WTC11 (cell line): ENCODE measurements around the gene IRGM.
"Not testable (repeated sequence)": the region's sequence is repeated elsewhere in the genome, so short reads cannot be mapped to it uniquely, and the experiment has no call there.

Experiments used
- CTCF ChIP-seq: fragments of 200-600 bp; IDR thresholded peaks from 2 replicates; pipeline ENCODE4 v1.8.0; 2022; ENCODE audit warnings: antibody characterized with exemption
- IRF2 ChIP-seq: sonication (generic); formaldehyde crosslinking; IDR thresholded peaks from 2 replicates; pipeline ENCODE4 v1.8.0; 2022; ENCODE audit warnings: low read depth, missing genetic modification reagents, borderline replicate concordance
- ZNF532 ChIP-seq: fragments of 250-450 bp; sonication (Bioruptor Pico); IDR thresholded peaks from 2 replicates; pipeline ENCODE4 v1.9.0; 2021; ENCODE audit warnings: mild to moderate bottlenecking, borderline replicate concordance
- TF ChIP-seq, protein P1 (sequence below): sonication (generic); formaldehyde crosslinking; IDR thresholded peaks from 2 replicates; pipeline ENCODE4 v1.8.1; 2023; ENCODE audit warnings: mild to moderate bottlenecking, missing genetic modification reagents, moderate library complexity

GRCh38 chr5:150845185-150845859 lies 999 bp upstream of the IRGM start:
- not testable (repeated sequence) for TF ChIP-seq IRF2 (CRISPR knock-in tag); CTCF; ZNF532 (CRISPR knock-in tag)
- TF ChIP-seq, protein P1, sequence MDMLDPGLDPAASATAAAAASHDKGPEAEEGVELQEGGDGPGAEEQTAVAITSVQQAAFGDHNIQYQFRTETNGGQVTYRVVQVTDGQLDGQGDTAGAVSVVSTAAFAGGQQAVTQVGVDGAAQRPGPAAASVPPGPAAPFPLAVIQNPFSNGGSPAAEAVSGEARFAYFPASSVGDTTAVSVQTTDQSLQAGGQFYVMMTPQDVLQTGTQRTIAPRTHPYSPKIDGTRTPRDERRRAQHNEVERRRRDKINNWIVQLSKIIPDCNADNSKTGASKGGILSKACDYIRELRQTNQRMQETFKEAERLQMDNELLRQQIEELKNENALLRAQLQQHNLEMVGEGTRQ: not testable (repeated sequence)
